Peyer's patch (tissue), 4 donors: ENCODE results near the gene COPS2.

ENCODE experiments used
- CTCF ChIP-seq, 6 experiments: fragments of 450-650 bp in 4 of 6; fragments of 200-600 bp in 2 of 6; sonication (generic) in 1 of 6; IDR thresholded peaks; one replicate each; pipeline ENCODE4 v1.5.1; 2017 to 2019; ENCODE audit warnings: antibody characterized with exemption in 6 of 6, mild to moderate bottlenecking in 3 of 6, moderate library complexity in 1 of 6
- POLR2A ChIP-seq, 2 donors: fragments of 450-650 bp; IDR thresholded peaks; one replicate each; pipeline ENCODE4 v1.5.1; 2017; ENCODE audit warnings: antibody characterized with exemption in 2 of 2, mild to moderate bottlenecking in 2 of 2, moderate library complexity in 2 of 2

GRCh38 chr15:49187549-49188245 is 32.3 kb upstream of the COPS2 start:
- TF ChIP-seq CTCF (IDR thresholded peaks at IDR 0.05) = no peak
- TF ChIP-seq POLR2A (IDR thresholded peaks at IDR 0.05) = no peak
